A549 (cell line): ENCODE results near the gene TYRP1.

ENCODE experiments used
- CTCF ChIP-seq: fragments of >200 bp; sonication (Bioruptor Twin); formaldehyde crosslinking; IDR thresholded peaks from 3 replicates; pipeline ENCODE4 v1.5.1; 2016
- EP300 ChIP-seq, 2 experiments: fragments of >200 bp; sonication (Bioruptor Twin); formaldehyde crosslinking; IDR thresholded peaks; 2 replicates in 1 of 2; 3 replicates in 1 of 2; pipeline ENCODE4 v1.6.1; 2016 to 2017
- FOXS1 ChIP-seq: fragments of 250-450 bp; sonication (Bioruptor Pico); IDR thresholded peaks from 2 replicates; pipeline ENCODE4 v1.5.0; 2020; ENCODE audit warnings: mild to moderate bottlenecking, moderate library complexity
- JUN ChIP-seq, 2 experiments: fragments of >200 bp; sonication (Bioruptor Twin); formaldehyde crosslinking; IDR thresholded peaks; 2 replicates in 1 of 2; 3 replicates in 1 of 2; pipeline ENCODE4 v1.6.1; 2016 to 2017
- POLR2A ChIP-seq: IDR thresholded peaks from 2 replicates; pipeline ENCODE4 v1.6.1; 2012; ENCODE audit warnings: mild to moderate bottlenecking, low read length
- TF ChIP-seq, protein P1 (sequence below): fragments of 250-450 bp; sonication (Bioruptor Pico); IDR thresholded peaks from 2 replicates; pipeline ENCODE4 v1.5.0; 2021; ENCODE audit warnings: mild to moderate bottlenecking, moderate library complexity, borderline replicate concordance
- TF ChIP-seq, protein P2 (sequence below): fragments of 200-600 bp; sonication (generic); IDR thresholded peaks from 2 replicates; pipeline ENCODE4 v1.6.1; 2016; ENCODE audit warnings: antibody characterized with exemption, mild to moderate bottlenecking, moderate library complexity
- TF ChIP-seq, protein P3 (sequence below): IDR thresholded peaks from 2 replicates; pipeline ENCODE4 v1.6.1; 2012

GRCh38 chr9:12735665-12736064 lies 42.5 kb downstream of the TYRP1 start:
- TF ChIP-seq CTCF (no peak), JUN (IDR thresholded peaks at IDR 0.05) (no peak), FOXS1 (no peak), POLR2A (no peak), EP300 (IDR thresholded peaks at IDR 0.05) (no peak)
- TF ChIP-seq, protein P1, sequence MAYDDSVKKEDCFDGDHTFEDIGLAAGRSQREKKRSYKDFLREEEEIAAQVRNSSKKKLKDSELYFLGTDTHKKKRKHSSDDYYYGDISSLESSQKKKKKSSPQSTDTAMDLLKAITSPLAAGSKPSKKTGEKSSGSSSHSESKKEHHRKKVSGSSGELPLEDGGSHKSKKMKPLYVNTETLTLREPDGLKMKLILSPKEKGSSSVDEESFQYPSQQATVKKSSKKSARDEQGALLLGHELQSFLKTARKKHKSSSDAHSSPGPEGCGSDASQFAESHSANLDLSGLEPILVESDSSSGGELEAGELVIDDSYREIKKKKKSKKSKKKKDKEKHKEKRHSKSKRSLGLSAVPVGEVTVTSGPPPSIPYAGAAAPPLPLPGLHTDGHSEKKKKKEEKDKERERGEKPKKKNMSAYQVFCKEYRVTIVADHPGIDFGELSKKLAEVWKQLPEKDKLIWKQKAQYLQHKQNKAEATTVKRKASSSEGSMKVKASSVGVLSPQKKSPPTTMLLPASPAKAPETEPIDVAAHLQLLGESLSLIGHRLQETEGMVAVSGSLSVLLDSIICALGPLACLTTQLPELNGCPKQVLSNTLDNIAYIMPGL (CRISPR knock-in tag) = no peak
- TF ChIP-seq, protein P2, sequence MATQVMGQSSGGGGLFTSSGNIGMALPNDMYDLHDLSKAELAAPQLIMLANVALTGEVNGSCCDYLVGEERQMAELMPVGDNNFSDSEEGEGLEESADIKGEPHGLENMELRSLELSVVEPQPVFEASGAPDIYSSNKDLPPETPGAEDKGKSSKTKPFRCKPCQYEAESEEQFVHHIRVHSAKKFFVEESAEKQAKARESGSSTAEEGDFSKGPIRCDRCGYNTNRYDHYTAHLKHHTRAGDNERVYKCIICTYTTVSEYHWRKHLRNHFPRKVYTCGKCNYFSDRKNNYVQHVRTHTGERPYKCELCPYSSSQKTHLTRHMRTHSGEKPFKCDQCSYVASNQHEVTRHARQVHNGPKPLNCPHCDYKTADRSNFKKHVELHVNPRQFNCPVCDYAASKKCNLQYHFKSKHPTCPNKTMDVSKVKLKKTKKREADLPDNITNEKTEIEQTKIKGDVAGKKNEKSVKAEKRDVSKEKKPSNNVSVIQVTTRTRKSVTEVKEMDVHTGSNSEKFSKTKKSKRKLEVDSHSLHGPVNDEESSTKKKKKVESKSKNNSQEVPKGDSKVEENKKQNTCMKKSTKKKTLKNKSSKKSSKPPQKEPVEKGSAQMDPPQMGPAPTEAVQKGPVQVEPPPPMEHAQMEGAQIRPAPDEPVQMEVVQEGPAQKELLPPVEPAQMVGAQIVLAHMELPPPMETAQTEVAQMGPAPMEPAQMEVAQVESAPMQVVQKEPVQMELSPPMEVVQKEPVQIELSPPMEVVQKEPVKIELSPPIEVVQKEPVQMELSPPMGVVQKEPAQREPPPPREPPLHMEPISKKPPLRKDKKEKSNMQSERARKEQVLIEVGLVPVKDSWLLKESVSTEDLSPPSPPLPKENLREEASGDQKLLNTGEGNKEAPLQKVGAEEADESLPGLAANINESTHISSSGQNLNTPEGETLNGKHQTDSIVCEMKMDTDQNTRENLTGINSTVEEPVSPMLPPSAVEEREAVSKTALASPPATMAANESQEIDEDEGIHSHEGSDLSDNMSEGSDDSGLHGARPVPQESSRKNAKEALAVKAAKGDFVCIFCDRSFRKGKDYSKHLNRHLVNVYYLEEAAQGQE = no peak
- TF ChIP-seq, protein P3, sequence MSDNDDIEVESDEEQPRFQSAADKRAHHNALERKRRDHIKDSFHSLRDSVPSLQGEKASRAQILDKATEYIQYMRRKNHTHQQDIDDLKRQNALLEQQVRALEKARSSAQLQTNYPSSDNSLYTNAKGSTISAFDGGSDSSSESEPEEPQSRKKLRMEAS = no peak
